Stimulated activated CD4-positive, alpha-beta T cell treated with anti-CD3 and anti-CD28 coated beads, Interleukin-15, amount 100 ng/mL, for 48 hours (primary cell): ENCODE results near the gene ALOX12.
"Not testable (repeated sequence)": the region's sequence is repeated elsewhere in the genome, so short reads cannot be mapped to it uniquely, and the experiment has no call there.

Experiments
- DNase-seq, 2 donors: peaks; one replicate each; pipeline ENCODE4 v3.0.0-alpha.2; 2020; ENCODE audit warnings: low read depth in 2 of 2

Gene ALOX12

GRCh38 chr17:6995500-6996255, at the start of gene ALOX12:
TSS of gene ALOX12 (plus strand) at chr17:6996049. CDS start at chr17:6996118, 69 bp downstream.
- DNase-seq, result no peak

- no peak for DNase-seq
Measured at GRCh38 chr17:6947745-6948144, 48.1 kb upstream of the ALOX12 start.

- DNase-seq, result no peak
Measured at GRCh38 chr17:6948562-6948961, 47.3 kb upstream of the ALOX12 start.

GRCh38 chr17:6948976-6949375, 46.9 kb upstream of the ALOX12 start:
- no peak for DNase-seq

GRCh38 chr17:6950938-6951337, 44.9 kb upstream of the ALOX12 start:
- not testable (repeated sequence) for DNase-seq

GRCh38 chr17:6953689-6954088, 42.2 kb upstream of the ALOX12 start:
- no peak for DNase-seq

GRCh38 chr17:6959700-6960099, 36.1 kb upstream of the ALOX12 start:
- no peak for DNase-seq

GRCh38 chr17:6969323-6969726, 26.5 kb upstream of the ALOX12 start:
- no peak for DNase-seq

- DNase-seq, result no peak
Measured at GRCh38 chr17:6970992-6971391, 24.9 kb upstream of the ALOX12 start.

GRCh38 chr17:6979440-6979839, 16.4 kb upstream of the ALOX12 start:
- DNase-seq, result not testable (repeated sequence)

GRCh38 chr17:6981426-6981825, 14.4 kb upstream of the ALOX12 start:
- no peak for DNase-seq

- no peak for DNase-seq
Measured at GRCh38 chr17:6985266-6985665, 10.6 kb upstream of the ALOX12 start.

GRCh38 chr17:6986676-6987075, 9.2 kb upstream of the ALOX12 start:
- no peak for DNase-seq

- DNase-seq, result no peak
Measured at GRCh38 chr17:6989779-6990178, 6.1 kb upstream of the ALOX12 start.

- not testable (repeated sequence) for DNase-seq
Measured at GRCh38 chr17:6993613-6994056, 2.2 kb upstream of the ALOX12 start.

- no peak for DNase-seq
Measured at GRCh38 chr17:6994118-6994598, 1.7 kb upstream of the ALOX12 start.

- DNase-seq, result no peak
Measured at GRCh38 chr17:6994666-6995256, 1.1 kb upstream of the ALOX12 start.

- DNase-seq, result no peak
Measured at GRCh38 chr17:6996256-6997011, 585 bp downstream of the ALOX12 start.

- DNase-seq, result no peak
Measured at GRCh38 chr17:6997171-6997570, 1.3 kb downstream of the ALOX12 start.

- no peak for DNase-seq
Measured at GRCh38 chr17:6998855-6999508, 3.1 kb downstream of the ALOX12 start.

- DNase-seq, result no peak
Measured at GRCh38 chr17:7001318-7001961, 5.6 kb downstream of the ALOX12 start.
